Activated naive CD4-positive, alpha-beta T cell treated with anti-CD3 and anti-CD28 coated beads, Interleukin-2, amount 50 U/mL, for 72 hours (primary cell): ENCODE results near the gene CCDC9. TPM values are rescaled to one million over a fixed set of nuclear protein-coding genes. Genes with fewer than 3 reads are reported as not detected.
A peak's percentile ranks its signal among the peaks of the same experiment; 100 is the strongest.
"Not testable (repeated sequence)": the region's sequence is repeated elsewhere in the genome, so short reads cannot be mapped to it uniquely, and the experiment has no call there.

Experiments
- ATAC-seq, 2 donors: fragments of 150-1000 bp; cut with Tn5 transposase; 2 replicates each; pipeline ENCODE4 v1.10.0; 2021; ENCODE audit warnings: mild to moderate bottlenecking in 2 of 2, moderate library complexity in 2 of 2
- DNase-seq, 2 donors: peaks; one replicate each; pipeline ENCODE4 v3.0.0; 2021 to 2022; ENCODE audit warnings: low spot score in 2 of 2
- H3K27ac Mint-ChIP-seq, 2 donors: one replicate each; pipeline ENCODE4 v1.8.0; 2022; ENCODE audit warnings: mild to moderate bottlenecking in 2 of 2, mixed read lengths in 2 of 2
- H3K36me3 Mint-ChIP-seq, 2 donors: one replicate each; pipeline ENCODE4 v1.8.0; 2022; ENCODE audit warnings: mixed read lengths in 2 of 2
- H3K9me3 Mint-ChIP-seq, 2 donors: one replicate each; pipeline ENCODE4 v1.8.0; 2022; ENCODE audit warnings: mixed read lengths in 2 of 2
- total RNA-seq, 2 donors: library from RNA; stranded (reverse); gene quantifications; one replicate each; pipeline ENCODE4 v1.2.3, GENCODE V29; 2022

The CCDC9 gene
- total RNA-seq, 2 donors from 2014 or later = 50.0 to 60.2 TPM

GRCh38 chr19:47272448-47273312 is 16.4 kb downstream of the CCDC9 start:
- Mint-ChIP-seq H3K27ac (peak overlapping the region; percentile 40 to 98), H3K9me3 (no peaks in the 10 kb centered on the region), H3K36me3 (peaks cover 0 to 8% of the 10 kb centered on the region in 2 donors)
- ATAC-seq (no peak), DNase-seq (no peak)

DNA sequence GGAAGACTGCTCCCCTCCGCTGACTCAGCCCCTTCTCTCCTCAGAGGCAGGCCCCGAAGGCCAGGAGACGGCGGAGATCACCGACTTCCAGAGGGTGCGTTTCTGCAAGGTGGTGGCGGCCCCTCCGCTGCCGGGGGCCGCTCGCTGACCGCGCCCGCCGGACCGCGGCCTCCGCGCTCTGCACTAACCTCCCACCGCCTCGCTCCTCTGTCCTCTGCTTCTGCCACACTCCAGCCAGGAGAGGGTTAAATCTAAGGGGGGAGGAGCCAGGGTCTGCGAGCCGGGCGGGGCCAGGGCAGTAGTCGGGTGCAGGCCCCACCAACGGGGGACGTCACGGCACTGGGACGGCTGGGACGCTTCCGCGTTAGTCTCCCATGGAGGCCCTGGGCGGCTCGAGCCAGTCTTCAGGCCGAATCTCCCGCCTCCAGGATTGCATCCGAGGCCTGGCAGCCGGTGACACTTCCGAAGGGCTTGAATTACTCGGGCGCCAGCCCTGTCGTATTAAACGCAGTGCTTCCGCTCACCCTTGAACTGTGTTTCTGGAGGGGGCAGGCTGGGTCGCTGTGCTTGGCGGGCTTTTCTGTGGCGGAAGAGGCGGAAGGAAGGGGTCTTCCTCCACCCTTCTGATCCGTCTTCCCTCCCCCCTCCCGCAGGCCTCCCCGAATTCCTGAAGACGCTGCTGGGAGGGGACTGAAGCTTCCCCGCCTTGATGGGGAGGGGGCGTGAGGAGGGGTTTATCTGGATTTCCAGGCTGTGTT is 17.2 kb downstream of the CCDC9 start:
- DNase-seq (peak; percentile 87 to 90), ATAC-seq (peak; percentile 78 to 79)
- Mint-ChIP-seq H3K9me3 (no peaks in the 10 kb centered on the region), H3K36me3 (peaks cover 0 to 8% of the 10 kb centered on the region in 2 donors), H3K27ac (peak overlapping the region; percentile 98 to 99)

DNA sequence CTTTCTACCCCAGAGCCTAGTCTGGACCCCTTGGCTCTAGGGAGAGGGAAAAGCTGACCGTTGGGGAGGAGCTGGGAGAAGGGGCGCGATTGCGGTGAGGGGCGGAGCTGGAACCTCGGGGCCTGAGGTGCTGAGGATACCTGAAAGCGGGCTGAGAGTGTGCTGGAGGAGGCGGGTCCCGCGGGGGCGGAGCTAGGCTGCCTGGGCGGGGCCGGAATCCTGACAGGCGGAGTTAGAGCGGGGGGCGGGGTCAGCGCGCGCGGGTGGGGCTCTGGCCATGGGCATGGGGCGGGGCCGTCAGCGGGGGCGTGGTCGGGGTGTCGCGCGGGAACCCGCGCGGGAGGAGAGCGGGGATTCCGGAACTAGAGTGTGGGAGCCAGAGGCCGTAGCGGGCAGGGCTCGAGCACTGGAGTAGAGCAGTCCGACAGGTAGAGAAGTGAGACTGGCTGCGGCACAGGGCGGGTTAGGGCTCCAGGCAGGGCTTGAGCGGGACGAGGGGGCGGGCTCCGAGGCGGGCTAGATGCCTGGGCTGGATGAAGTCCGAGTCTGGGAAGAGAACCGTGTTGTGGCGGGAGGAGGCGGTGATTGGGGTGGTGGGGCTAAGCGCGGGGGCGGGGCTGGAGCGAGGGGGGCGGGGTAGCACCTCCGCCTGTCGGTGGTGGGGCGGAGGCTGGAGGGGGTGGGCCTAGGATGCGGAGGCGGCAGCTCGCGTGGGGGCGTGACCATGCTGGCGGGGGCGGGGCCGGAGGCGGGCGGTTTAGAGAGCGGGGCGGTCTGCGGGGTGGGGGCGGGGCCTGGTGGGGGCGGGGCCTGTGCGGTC is 18.0 kb downstream of the CCDC9 start, which contains the start of gene INAFM1:
INAFM1 (plus strand) TSS at position 815 of the 820 bp plus-strand sequence. CDS start 35 bp downstream, outside the sequence.
- Mint-ChIP-seq H3K9me3 (no peaks in the 10 kb centered on the region), H3K27ac (peak within 1 kb of the TSS; percentile 98 to 99), H3K36me3 (peaks cover 0 to 8% of the 10 kb centered on the region in 2 donors)
- ATAC-seq (peak; percentile 79 to 80), DNase-seq (peak; percentile 97 to 100)

GRCh38 chr19:47274891-47275761 is 18.8 kb downstream of the CCDC9 start:
- Mint-ChIP-seq H3K36me3 (peaks cover 0 to 10% of the 10 kb centered on the region in 2 donors), H3K27ac (peak overlapping the region in 1 of 2 donors; percentile 88), H3K9me3 (no peaks in the 10 kb centered on the region)
- ATAC-seq (peak; percentile 7 to 18), DNase-seq (peak; percentile 39 to 67)

GRCh38 chr19:47275791-47276461 is 19.6 kb downstream of the CCDC9 start:
- DNase-seq = no peak
- H3K36me3 Mint-ChIP-seq = peaks cover 0 to 13% of the 10 kb centered on the region in 2 donors
- no peak for ATAC-seq
- H3K27ac Mint-ChIP-seq = peak overlapping the region in 1 of 2 donors; percentile 88
- H3K9me3 Mint-ChIP-seq = no peaks in the 10 kb centered on the region

- not testable (repeated sequence) for ATAC-seq, H3K27ac Mint-ChIP-seq, H3K9me3 Mint-ChIP-seq, DNase-seq
- H3K36me3 Mint-ChIP-seq = peaks cover 0 to 13% of the 10 kb centered on the region in 2 donors
These were observed 20.2 kb downstream of the CCDC9 start for GRCh38 chr19:47276513-47276912.

DNA sequence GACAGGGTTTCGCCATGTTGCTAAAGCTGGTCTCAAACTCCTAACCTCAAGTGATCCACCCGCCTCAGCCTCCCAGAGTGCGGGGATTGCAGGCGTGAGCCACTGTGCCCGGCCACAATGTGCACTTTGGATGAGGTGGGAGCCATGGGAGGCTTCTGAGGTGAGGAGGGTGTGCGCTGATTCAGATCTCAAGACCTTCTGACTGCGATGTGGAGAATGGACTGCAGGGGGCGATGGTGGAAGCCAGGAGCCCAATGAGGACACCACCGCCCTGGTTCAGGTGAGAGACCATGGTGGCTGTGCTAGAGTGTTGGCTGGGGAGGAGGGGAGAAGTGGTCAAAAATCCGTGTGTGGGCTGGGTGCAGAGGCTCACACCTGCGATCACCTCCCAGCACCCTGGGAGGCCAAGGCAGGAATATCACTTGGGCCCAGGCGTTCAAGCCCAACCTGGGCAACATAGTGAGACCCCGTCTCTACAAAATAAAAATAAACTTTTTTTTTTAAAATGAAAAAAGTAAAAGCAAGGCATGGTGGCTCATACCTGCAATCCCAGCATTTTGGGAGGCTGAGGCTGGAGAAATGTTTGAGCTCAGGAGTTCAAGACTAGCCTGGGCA is 24.0 kb downstream of the CCDC9 start:
- DNase-seq = peak in 1 of 2 donors; percentile 80
- peaks cover 0 to 12% of the 10 kb centered on the region in 2 donors for H3K36me3 Mint-ChIP-seq

GRCh38 chr19:47283405-47284059 is 27.2 kb downstream of the CCDC9 start:
- H3K27ac Mint-ChIP-seq = no peak overlapping the region
- DNase-seq (no peak), ATAC-seq (no peak)
- no peaks in the 10 kb centered on the region for H3K9me3 Mint-ChIP-seq
- H3K36me3 Mint-ChIP-seq = peaks cover 0 to 5% of the 10 kb centered on the region in 2 donors

More for the DNA sequence above, 24.0 kb downstream of the CCDC9 start:
- Mint-ChIP-seq H3K27ac (peak overlapping the region; percentile 25 to 60), H3K9me3 (no peaks in the 10 kb centered on the region)
- ATAC-seq = peak; percentile 53 to 66

GRCh38 chr19:47284324-47284899 is 28.1 kb downstream of the CCDC9 start:
- peaks cover 0 to 5% of the 10 kb centered on the region in 2 donors for H3K36me3 Mint-ChIP-seq
- ATAC-seq (peak in 1 of 2 donors; percentile 40), DNase-seq (peak in 1 of 2 donors; percentile 75)
- H3K27ac Mint-ChIP-seq = no peak overlapping the region
- H3K9me3 Mint-ChIP-seq = no peaks in the 10 kb centered on the region

- ATAC-seq = peak; percentile 97 to 99
- H3K9me3 Mint-ChIP-seq = no peaks in the 10 kb centered on the region
- DNase-seq = peak; percentile 65 to 92
- no peaks in the 10 kb centered on the region for H3K36me3 Mint-ChIP-seq
- H3K27ac Mint-ChIP-seq = peak overlapping the region in 1 of 2 donors; percentile 2
These were observed 39.7 kb downstream of the CCDC9 start for GRCh38 chr19:47296036-47296435.

DNA sequence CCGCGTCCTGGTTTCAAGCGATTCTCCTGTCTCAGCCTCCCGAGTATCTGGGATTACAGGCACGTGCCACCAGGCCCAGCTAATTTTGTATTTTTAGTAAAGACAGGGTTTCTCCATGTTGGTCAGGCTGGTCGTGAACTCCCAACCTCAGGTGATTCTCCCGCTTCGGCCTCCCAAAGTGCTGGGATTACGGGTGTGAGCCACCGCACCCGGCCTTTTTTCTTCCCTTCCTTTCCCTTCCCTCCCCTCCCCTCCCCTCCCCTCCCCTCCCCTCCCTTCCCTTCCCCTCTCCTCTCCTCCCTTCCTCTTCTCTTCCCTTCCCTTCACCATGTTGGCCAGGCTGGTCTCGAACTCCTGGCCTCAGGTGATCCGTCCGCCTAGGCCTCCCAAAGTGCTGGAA is 44.5 kb downstream of the CCDC9 start:
- H3K36me3 Mint-ChIP-seq, ATAC-seq, H3K27ac Mint-ChIP-seq, DNase-seq, H3K9me3 Mint-ChIP-seq: not testable (repeated sequence)

- ATAC-seq (no peak), DNase-seq (no peak)
- Mint-ChIP-seq H3K27ac (no peak overlapping the region), H3K36me3 (no peaks in the 10 kb centered on the region), H3K9me3 (no peaks in the 10 kb centered on the region)
These were observed 45.9 kb downstream of the CCDC9 start for GRCh38 chr19:47302249-47302648.

DNA sequence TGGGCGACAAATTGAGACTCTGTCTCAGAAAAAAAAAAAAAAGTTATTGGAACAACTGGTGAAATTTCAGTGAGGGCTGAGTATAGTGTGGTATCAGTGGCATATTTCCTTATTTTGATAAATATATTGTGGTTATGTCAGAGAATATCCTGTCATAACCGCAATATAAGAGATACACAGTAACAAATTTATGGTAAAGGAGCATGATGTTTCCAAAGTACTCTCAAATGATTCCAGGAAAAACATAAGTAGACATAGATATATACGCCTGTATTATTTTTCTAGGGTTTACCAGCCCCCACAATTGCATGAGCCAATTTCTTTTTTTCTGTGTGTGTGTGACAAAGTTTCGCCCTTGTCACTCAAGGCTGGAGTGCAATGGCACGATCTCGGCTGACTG is 47.6 kb downstream of the CCDC9 start:
- no peaks in the 10 kb centered on the region for H3K36me3 Mint-ChIP-seq
- DNase-seq (no peak), ATAC-seq (no peak)
- H3K9me3 Mint-ChIP-seq = no peaks in the 10 kb centered on the region
- H3K27ac Mint-ChIP-seq = no peak overlapping the region

DNA sequence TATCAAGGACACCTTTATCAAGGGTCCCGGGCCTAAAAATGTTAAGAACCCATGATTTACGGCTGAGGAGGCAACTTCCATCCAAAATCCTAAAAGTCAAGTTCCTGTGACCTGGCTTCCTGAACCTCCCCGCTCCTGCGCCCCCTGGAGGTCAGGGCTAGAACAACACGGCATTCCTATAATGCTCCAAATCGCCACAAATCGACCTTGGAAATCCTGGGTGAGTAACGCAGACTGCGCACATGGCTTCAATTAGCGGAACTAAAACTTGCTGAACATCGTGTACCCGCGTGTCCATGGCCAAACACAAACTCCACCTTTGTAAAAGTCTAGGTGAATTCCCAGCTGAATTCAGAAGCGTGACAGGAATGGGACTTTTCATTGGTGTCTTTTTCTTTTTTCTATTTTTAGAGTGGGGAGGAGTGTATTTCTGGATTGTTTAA is 49.0 kb downstream of the CCDC9 start:
- no peaks in the 10 kb centered on the region for H3K9me3 Mint-ChIP-seq
- DNase-seq (peak in 1 of 2 donors; percentile 65), ATAC-seq (no peak)
- no peaks in the 10 kb centered on the region for H3K36me3 Mint-ChIP-seq
- no peak overlapping the region for H3K27ac Mint-ChIP-seq
